Measurements from ENCODE around the gene ARHGAP45. TPM values are rescaled to one million over a fixed set of nuclear protein-coding genes. Genes with fewer than 3 reads are reported as not detected.

Gene ARHGAP45
- total and polyA plus RNA-seq, 8 donors = 12.2 to 211 (median 15.8) TPM

- no peak for DNase-seq
- TF ChIP-seq POLR2A (IDR thresholded peaks at IDR 0.05) (no peak), EP300 (IDR thresholded peaks at IDR 0.05) (no peak), POLR2AphosphoS5 (IDR thresholded peaks at IDR 0.05) (no peak), CTCF (IDR thresholded peaks at IDR 0.05) (no peak)
- peak overlapping the region; percentile 0 to 26 (median 14) for H3K4me3 ChIP-seq
- no peak overlapping the region for H3K27ac ChIP-seq
- intact Hi-C loops (cut with DNase I; ENCODE audit: low total_unique reads) = no loop called here
- 14 to 30% (median 19%) methylated on average over 24 to 99 of the region's 99 CpGs for WGBS, 5 donors
- H3K9me3 ChIP-seq = no peaks in the 10 kb centered on the region
- peaks cover 39 to 94% (median 75%) of the 10 kb centered on the region in 4 donors for H3K4me1 ChIP-seq
- H3K27me3 ChIP-seq = peaks cover 0 to 65% (median 35%) of the 10 kb centered on the region in 3 donors
- peaks cover 0 to 23% (median 0%) of the 10 kb centered on the region in 4 donors for H3K36me3 ChIP-seq
These were observed 4.2 kb downstream of the ARHGAP45 start for GRCh38 chr19:1070931-1071791.

- peaks cover 0 to 51% (median 21%) of the 10 kb centered on the region in 3 donors for H3K27me3 ChIP-seq
- intact Hi-C loops (cut with DNase I; ENCODE audit: low total_unique reads) = no loop called here
- no peak overlapping the region for H3K27ac ChIP-seq
- peaks cover 0 to 23% (median 0%) of the 10 kb centered on the region in 4 donors for H3K36me3 ChIP-seq
- 71 to 83% (median 81%) methylated on average over 11 of the region's 11 CpGs for WGBS, 5 donors
- H3K4me1 ChIP-seq = peaks cover 26 to 94% (median 71%) of the 10 kb centered on the region in 4 donors
- no peak for DNase-seq
- no peaks in the 10 kb centered on the region for H3K9me3 ChIP-seq
- no peak overlapping the region for H3K4me3 ChIP-seq
- TF ChIP-seq CTCF (IDR thresholded peaks at IDR 0.05) (no peak), EP300 (IDR thresholded peaks at IDR 0.05) (no peak), POLR2AphosphoS5 (IDR thresholded peaks at IDR 0.05) (no peak), POLR2A (IDR thresholded peaks at IDR 0.05) (no peak)
These were observed 5.5 kb downstream of the ARHGAP45 start for GRCh38 chr19:1072371-1073015.

GRCh38 chr19:1073063-1073955 is 6.3 kb downstream of the ARHGAP45 start:
- H3K36me3 ChIP-seq = peaks cover 0 to 23% (median 0%) of the 10 kb centered on the region in 4 donors
- 84 to 90% (median 90%) methylated on average over 14 to 30 of the region's 30 CpGs for WGBS, 5 donors
- no peak overlapping the region for H3K4me3 ChIP-seq
- H3K4me1 ChIP-seq = peaks cover 24 to 92% (median 69%) of the 10 kb centered on the region in 4 donors
- TF ChIP-seq CTCF (IDR thresholded peaks at IDR 0.05) (no peak), POLR2A (IDR thresholded peaks at IDR 0.05) (no peak), EP300 (IDR thresholded peaks at IDR 0.05) (no peak), POLR2AphosphoS5 (IDR thresholded peaks at IDR 0.05) (no peak)
- intact Hi-C loops (cut with DNase I; ENCODE audit: low total_unique reads) = no loop called here
- peak overlapping the region in 1 of 5 donors; percentile 64 for H3K27ac ChIP-seq
- DNase-seq = no peak
- peaks cover 0 to 43% (median 13%) of the 10 kb centered on the region in 3 donors for H3K27me3 ChIP-seq
- H3K9me3 ChIP-seq = no peaks in the 10 kb centered on the region
